ENCODE measurements around the gene GPX4. TPM values are rescaled to one million over a fixed set of nuclear protein-coding genes. Genes with fewer than 3 reads are reported as not detected.

Gene GPX4
- total RNA-seq, 4 donors from 2014 or later, result 338 to 386 (median 375) TPM

GRCh38 chr19:1085676-1086442 is 17.9 kb upstream of the GPX4 start:
- Histone ChIP-seq H3K4me1 (peaks cover 5 to 44% (median 37%) of the 10 kb centered on the region in 4 donors), H3K4me3 (no peak overlapping the region), H3K27me3 (peaks cover 0 to 33% (median 0%) of the 10 kb centered on the region in 4 donors), H3K27ac (replicated peaks in 1 of 4) (no peak overlapping the region), H3K36me3 (peaks cover 6 to 52% (median 45%) of the 10 kb centered on the region in 4 donors), H3K9me3 (no peaks in the 10 kb centered on the region)
- DNase-seq (ENCODE audit: extremely low spot score), result no peak
- intact Hi-C loops (cut with DNase I), result no loop called here
- TF ChIP-seq EP300 (IDR thresholded peaks at IDR 0.05), result no peak
- WGBS, result 67% methylated on average over 34 of the region's 38 CpGs

- no peak for DNase-seq (ENCODE audit: extremely low spot score)
- Histone ChIP-seq H3K4me1 (peaks cover 5 to 46% (median 35%) of the 10 kb centered on the region in 4 donors), H3K4me3 (no peak overlapping the region), H3K27ac (replicated peaks in 1 of 4) (no peak overlapping the region), H3K27me3 (peaks cover 0 to 29% (median 0%) of the 10 kb centered on the region in 4 donors), H3K36me3 (peaks cover 11 to 60% (median 53%) of the 10 kb centered on the region in 4 donors), H3K9me3 (no peaks in the 10 kb centered on the region)
- 80% methylated on average over 20 of the region's 21 CpGs for WGBS
- TF ChIP-seq EP300 (IDR thresholded peaks at IDR 0.05), result no peak
- intact Hi-C loops (cut with DNase I), result no loop called here
These were observed 17.2 kb upstream of the GPX4 start for GRCh38 chr19:1086613-1087012.

GRCh38 chr19:1087813-1088415 is 15.9 kb upstream of the GPX4 start:
- no peak overlapping the region for H3K4me3 ChIP-seq
- TF ChIP-seq POLR2A (IDR thresholded peaks at IDR 0.05; ENCODE audit: low read depth) (no peak), POLR2AphosphoS5 (IDR thresholded peaks at IDR 0.05) (peak; percentile 14 to 49)
- H3K4me1 ChIP-seq, result peaks cover 0 to 39% (median 25%) of the 10 kb centered on the region in 4 donors
- WGBS, result 66% methylated on average over 24 of the region's 27 CpGs
- peaks cover 13 to 73% (median 64%) of the 10 kb centered on the region in 4 donors for H3K36me3 ChIP-seq
- DNase-seq (ENCODE audit: extremely low spot score), result peak; percentile 95
- H3K9me3 ChIP-seq, result no peaks in the 10 kb centered on the region
- H3K27me3 ChIP-seq, result peaks cover 0 to 16% (median 0%) of the 10 kb centered on the region in 4 donors
- peak overlapping the region; percentile 22 to 75 (median 62) for H3K27ac ChIP-seq (replicated peaks in 1 of 4)
- intact Hi-C loops (cut with DNase I), result no loop called here

GRCh38 chr19:1088416-1089010 is 15.3 kb upstream of the GPX4 start:
- Histone ChIP-seq H3K9me3 (no peaks in the 10 kb centered on the region), H3K27ac (replicated peaks in 1 of 4) (peak overlapping the region; percentile 22 to 75 (median 62)), H3K27me3 (peaks cover 0 to 10% (median 0%) of the 10 kb centered on the region in 4 donors), H3K4me1 (peaks cover 1 to 38% (median 30%) of the 10 kb centered on the region in 4 donors), H3K36me3 (peaks cover 13 to 79% (median 70%) of the 10 kb centered on the region in 4 donors), H3K4me3 (no peak overlapping the region)
- no peak for DNase-seq (ENCODE audit: extremely low spot score)
- WGBS, result 88% methylated on average over 10 of the region's 27 CpGs
- intact Hi-C loops (cut with DNase I), result no loop called here
- TF ChIP-seq EP300 (IDR thresholded peaks at IDR 0.05) (no peak), POLR2AphosphoS5 (IDR thresholded peaks at IDR 0.05) (peak in 1 of 2 donors; percentile 15)

GRCh38 chr19:1089126-1089771 is 14.5 kb upstream of the GPX4 start:
- intact Hi-C loops (cut with DNase I), result no loop called here
- peaks cover 13 to 83% (median 72%) of the 10 kb centered on the region in 4 donors for H3K36me3 ChIP-seq

More at GRCh38 chr19:1089126-1089771, 14.5 kb upstream of the GPX4 start:
- Histone ChIP-seq H3K4me1 (peaks cover 9 to 45% (median 38%) of the 10 kb centered on the region in 4 donors), H3K4me3 (no peak overlapping the region), H3K27me3 (peaks cover 0 to 3% (median 0%) of the 10 kb centered on the region in 4 donors), H3K9me3 (no peaks in the 10 kb centered on the region), H3K27ac (replicated peaks in 1 of 4) (peak overlapping the region in 2 of 4 donors; percentile 66 to 75)
- TF ChIP-seq POLR2A (IDR thresholded peaks at IDR 0.05; ENCODE audit: low read depth) (no peak), POLR2AphosphoS5 (IDR thresholded peaks at IDR 0.05) (no peak), EP300 (IDR thresholded peaks at IDR 0.05) (no peak), CTCF (IDR thresholded peaks at IDR 0.05) (no peak)
- DNase-seq (ENCODE audit: extremely low spot score), result no peak
- 90% methylated on average over 17 of the region's 32 CpGs for WGBS
